K562 (cell line): ENCODE results near the gene SMC4. TPM values are rescaled to one million over a fixed set of nuclear protein-coding genes. Genes with fewer than 3 reads are reported as not detected.

Experiments used
- ATF1 ChIP-seq, 2 experiments: fragments of 450-650 bp in 1 of 2; IDR thresholded peaks; 2 replicates each; pipeline ENCODE4 v1.6.1; 2016; ENCODE audit warnings: missing compliant biosample characterization in 1 of 2, missing genetic modification characterization in 1 of 2
- ILK ChIP-seq: fragments of 450-650 bp; IDR thresholded peaks from 2 replicates; pipeline ENCODE4 v1.6.1; 2016; ENCODE audit warnings: missing genetic modification characterization, low read depth, mild to moderate bottlenecking, missing compliant biosample characterization, moderate library complexity, borderline replicate concordance
- MCM7 ChIP-seq, 2 experiments: fragments of 450-650 bp; IDR thresholded peaks; 2 replicates each; pipeline ENCODE4 v1.6.1; 2016 to 2018
- NELFE ChIP-seq: IDR thresholded peaks from 2 replicates; pipeline ENCODE4 v1.6.1; 2011; ENCODE audit warnings: mild to moderate bottlenecking; ENCODE audit not compliant: insufficient read depth, insufficient read length
- SETDB1 ChIP-seq: IDR thresholded peaks from one replicate; pipeline ENCODE4 v1.6.1; 2012; ENCODE audit warnings: low read length, control low read depth, inconsistent platforms
- SIN3B ChIP-seq: fragments of 450-650 bp; IDR thresholded peaks from 2 replicates; pipeline ENCODE4 v1.6.1; 2017; ENCODE audit warnings: low read depth, mild to moderate bottlenecking, moderate library complexity
- SMARCB1 ChIP-seq: IDR thresholded peaks from 2 replicates; pipeline ENCODE4 v1.6.1; 2011; ENCODE audit warnings: improper control_type of control experiment, low read depth; ENCODE audit not compliant: insufficient read length
- STAT6 ChIP-seq: sonication (generic); formaldehyde crosslinking; IDR thresholded peaks from 2 replicates; pipeline ENCODE4 v1.8.1; 2023; ENCODE audit warnings: mild to moderate bottlenecking, missing genetic modification reagents
- ZBTB49 ChIP-seq: sonication (generic); formaldehyde crosslinking; IDR thresholded peaks from 2 replicates; pipeline ENCODE4 v1.8.0; 2022; ENCODE audit warnings: missing genetic modification reagents, mild to moderate bottlenecking, borderline replicate concordance
- ZNF316 ChIP-seq: fragments of 450-650 bp; IDR thresholded peaks from 2 replicates; pipeline ENCODE4 v1.6.1; 2016
- ZNF318 ChIP-seq, 2 experiments: fragments of 450-650 bp; IDR thresholded peaks; 2 replicates each; pipeline ENCODE4 v1.6.1; 2016; ENCODE audit warnings: mild to moderate bottlenecking in 2 of 2, borderline replicate concordance in 1 of 2, low read depth in 1 of 2, moderate library complexity in 1 of 2
- polyA plus RNA-seq, 8 experiments: library from polyadenylated mRNA; depleted of rRNA in 4 of 8; stranded (reverse) in 5 of 8; unstranded in 3 of 8; fragments of >200 nt; fragmentation: Nextera tagmentation in 2 of 8; fragmentation: Illumina TruSeq in 1 of 8; extraction: Ambion mirVana in 2 of 8; extraction: Trizol in 1 of 8; gene quantifications; 2 replicates each; pipeline versions ENCODE4 v1.2.1 to v1.2.3, GENCODE V29; 2011 to 2014; ENCODE audit warnings: inconsistent platforms in 1 of 8, missing spikeins in 1 of 8
- total RNA-seq, 7 experiments: library from RNA; depleted of rRNA in 6 of 7; stranded (reverse); fragments of >200 nt in 6 of 7; fragmentation: Illumina TruSeq in 2 of 7; extraction: Trizol in 2 of 7; gene quantifications; 2 replicates each; pipeline versions ENCODE4 v1.2.1 to v1.2.3, GENCODE V29; 2011 to 2021; ENCODE audit warnings: low replicate concordance in 1 of 7

The SMC4 gene
- total and polyA plus RNA-seq, 9 of the 15 experiments (the other 6 are each of a cell fraction or from before 2014, with no cell fraction given) = 87.9 to 347 (median 176) TPM

- TF ChIP-seq ZNF318 (IDR thresholded peaks at IDR 0.05; ENCODE audit: borderline replicate concordance in 1 of 2, low read depth in 1 of 2) = no peak
- TF ChIP-seq STAT6 (CRISPR knock-in tag) = no peak; the same call in 1 of the 2 replicates
- TF ChIP-seq SETDB1 = no peak
- no peak for TF ChIP-seq MCM7 (IDR thresholded peaks at IDR 0.05)
- no peak for TF ChIP-seq ZNF316
- TF ChIP-seq SMARCB1 = no peak
- TF ChIP-seq SIN3B = peak; percentile 3
- no peak; the same call in 1 of the 2 replicates for TF ChIP-seq ZBTB49 (CRISPR knock-in tag)
- no peak for TF ChIP-seq ATF1 (CRISPR knock-in tag; IDR thresholded peaks at IDR 0.05)
- peak; percentile 83 for TF ChIP-seq ATF1 (tag; IDR thresholded peaks at IDR 0.05)
- TF ChIP-seq ILK = no peak
- TF ChIP-seq NELFE = no peak
Observed at GRCh38 chr3:160449636-160450598, 50.5 kb downstream of the SMC4 start, which contains the start of gene TRIM59 (continued).
